ENCODE measurements around the gene TEK. TPM values are rescaled to one million over a fixed set of nuclear protein-coding genes. Genes with fewer than 3 reads are reported as not detected.

TEK gene
- total RNA-seq, 1 experiment from 2014 or later, result not detected

DNA sequence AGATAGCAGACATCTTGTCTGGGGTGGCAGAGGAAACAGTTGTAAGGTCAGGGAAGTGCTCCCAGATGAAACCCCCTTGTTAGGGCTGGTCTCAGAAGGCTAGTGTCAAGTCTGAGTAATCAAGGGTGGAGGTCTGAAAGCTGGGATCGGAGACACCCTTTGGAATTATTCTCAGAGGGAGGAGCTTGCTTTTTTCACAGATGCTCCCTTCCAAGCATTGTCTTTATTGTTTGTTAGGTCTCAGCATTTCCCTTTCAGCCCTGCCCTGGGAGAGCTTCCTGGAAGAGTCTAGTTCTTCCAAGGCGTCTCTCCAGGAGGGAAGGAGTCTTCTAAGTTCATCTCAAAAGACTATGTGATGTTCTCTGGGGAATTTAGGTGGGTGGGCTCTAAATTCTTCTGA lies 3.2 kb downstream of the TEK start:
- DNase-seq (ENCODE audit: low read depth), result no peak
- in situ Hi-C loops (cut with HindIII; ENCODE audit: low pct_unique_long_range_greater_than_20kb, low sequenced_read_pairs), result no loop called here

DNA sequence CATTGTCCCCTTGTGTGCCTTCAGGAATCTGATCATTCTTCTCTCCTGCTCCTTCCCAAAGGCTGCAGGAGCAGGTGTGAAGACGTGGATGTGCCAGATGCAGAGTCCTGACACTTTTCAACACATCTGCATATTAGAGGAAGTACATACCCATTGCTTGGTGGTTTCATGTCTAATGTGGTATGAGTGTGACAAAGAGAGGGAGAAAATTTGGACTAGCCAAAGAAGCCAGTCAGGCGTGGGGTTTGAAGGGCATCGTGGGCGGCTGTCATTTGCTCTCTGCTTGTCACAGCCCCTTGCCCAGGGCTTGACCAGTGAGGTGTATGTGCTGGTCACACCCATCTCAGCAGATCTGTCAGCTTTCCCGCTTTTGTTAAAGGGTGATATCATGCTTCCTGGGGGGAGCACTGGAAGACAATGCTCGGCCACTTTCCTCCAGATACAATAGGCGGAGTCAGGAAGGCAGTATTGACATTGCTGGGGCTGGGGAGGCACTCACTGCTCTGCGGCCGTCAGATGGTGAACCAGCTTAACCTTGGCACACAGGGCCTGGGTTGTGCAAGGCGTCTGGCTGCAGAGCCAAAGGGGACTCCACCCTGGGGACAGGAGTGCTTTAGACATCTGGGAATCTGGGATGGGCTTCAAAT lies 8.6 kb downstream of the TEK start:
- peak; percentile 23 for DNase-seq (ENCODE audit: low read depth)

GRCh38 chr9:27118916-27119315 lies 9.9 kb downstream of the TEK start:
- DNase-seq (ENCODE audit: low read depth), result no peak

More for the DNA sequence above, 8.6 kb downstream of the TEK start:
- in situ Hi-C loops (cut with HindIII; ENCODE audit: low pct_unique_long_range_greater_than_20kb, low sequenced_read_pairs), result no loop called here

DNA sequence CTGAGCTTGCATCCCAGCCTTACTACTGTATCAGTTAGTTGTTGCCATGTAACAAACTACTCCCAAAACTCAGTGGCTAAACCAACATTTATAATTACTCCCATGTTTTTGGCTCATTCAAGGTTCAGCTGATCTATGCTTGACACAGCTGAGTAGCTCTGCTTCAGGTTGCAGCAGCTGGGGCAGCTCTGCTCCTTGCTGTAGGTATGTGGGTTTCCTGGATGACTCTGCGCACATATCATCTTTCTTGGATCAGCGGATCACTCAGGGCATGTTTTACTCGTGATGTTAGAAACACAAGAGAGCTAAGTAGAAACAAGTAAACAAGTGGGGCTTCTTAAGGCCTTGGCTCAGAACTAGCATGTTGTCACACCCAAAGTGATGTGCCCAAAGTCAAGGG lies 15.1 kb downstream of the TEK start:
- in situ Hi-C loops (cut with HindIII; ENCODE audit: low pct_unique_long_range_greater_than_20kb, low sequenced_read_pairs), result no loop called here
- DNase-seq (ENCODE audit: low read depth), result no peak

More at GRCh38 chr9:27118916-27119315, 9.9 kb downstream of the TEK start:
- in situ Hi-C loops (cut with HindIII; ENCODE audit: low pct_unique_long_range_greater_than_20kb, low sequenced_read_pairs), result no loop called here

DNA sequence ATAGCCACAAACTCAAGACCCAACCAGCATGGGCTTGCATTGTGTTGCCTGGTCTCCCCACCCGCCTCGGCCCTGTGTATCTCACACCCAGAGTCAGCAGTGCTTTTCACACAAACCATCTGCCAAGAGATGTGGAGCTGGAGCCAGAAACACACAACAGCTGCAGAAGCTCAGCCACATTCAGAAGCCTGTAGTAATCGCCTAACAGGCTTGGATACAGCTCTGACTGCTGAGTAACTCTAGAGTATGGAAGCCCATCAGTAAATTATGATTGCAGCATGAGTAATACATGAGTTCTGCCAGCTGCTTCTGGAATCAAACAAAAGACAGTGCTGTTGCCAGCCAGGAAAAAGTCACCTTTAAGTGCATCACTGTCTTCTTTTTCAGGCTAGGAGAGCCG lies 16.0 kb downstream of the TEK start:
- in situ Hi-C loops (cut with HindIII; ENCODE audit: low pct_unique_long_range_greater_than_20kb, low sequenced_read_pairs), result no loop called here
- DNase-seq (ENCODE audit: low read depth), result peak; percentile 6

DNA sequence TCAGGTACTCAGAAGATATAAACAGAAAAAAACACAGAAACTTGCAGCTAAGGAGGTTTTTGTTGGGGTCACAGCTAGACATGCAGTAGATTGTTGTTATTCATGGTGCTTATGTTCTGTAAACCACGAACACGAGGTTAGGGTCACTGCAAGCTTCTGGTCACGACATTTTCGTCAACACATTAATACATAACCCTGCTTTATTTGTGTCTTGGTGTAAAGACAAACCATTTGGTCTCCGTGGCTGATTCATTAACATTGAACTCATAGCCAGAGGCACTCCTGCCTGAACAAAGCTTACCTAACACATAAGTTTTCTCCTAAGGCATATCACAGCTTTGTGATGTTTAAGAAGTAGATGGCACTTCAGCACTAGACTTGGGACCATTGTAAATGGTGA lies 16.9 kb downstream of the TEK start:
- DNase-seq (ENCODE audit: low read depth), result no peak

DNA sequence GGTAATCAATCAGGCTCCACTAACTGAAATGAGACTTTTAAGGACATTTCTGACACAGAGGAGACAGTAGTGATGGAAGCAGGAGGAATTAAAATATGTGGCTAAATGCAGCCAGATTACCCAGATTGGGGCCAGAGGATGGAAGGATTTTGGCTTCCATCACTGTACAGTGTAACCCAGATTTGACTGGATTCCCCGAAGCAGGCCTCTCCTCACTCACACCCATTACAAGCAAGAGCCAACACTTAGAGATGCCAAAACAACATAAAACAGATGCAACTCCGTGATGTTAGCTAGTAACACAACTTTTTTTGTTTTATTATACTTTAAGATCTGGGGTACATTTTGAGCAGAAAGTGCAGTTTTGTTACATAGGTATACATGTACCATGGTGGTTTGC lies 17.6 kb downstream of the TEK start:
- in situ Hi-C loops (cut with HindIII; ENCODE audit: low pct_unique_long_range_greater_than_20kb, low sequenced_read_pairs), result no loop called here

More for the DNA sequence above, 16.9 kb downstream of the TEK start:
- in situ Hi-C loops (cut with HindIII; ENCODE audit: low pct_unique_long_range_greater_than_20kb, low sequenced_read_pairs), result no loop called here

DNA sequence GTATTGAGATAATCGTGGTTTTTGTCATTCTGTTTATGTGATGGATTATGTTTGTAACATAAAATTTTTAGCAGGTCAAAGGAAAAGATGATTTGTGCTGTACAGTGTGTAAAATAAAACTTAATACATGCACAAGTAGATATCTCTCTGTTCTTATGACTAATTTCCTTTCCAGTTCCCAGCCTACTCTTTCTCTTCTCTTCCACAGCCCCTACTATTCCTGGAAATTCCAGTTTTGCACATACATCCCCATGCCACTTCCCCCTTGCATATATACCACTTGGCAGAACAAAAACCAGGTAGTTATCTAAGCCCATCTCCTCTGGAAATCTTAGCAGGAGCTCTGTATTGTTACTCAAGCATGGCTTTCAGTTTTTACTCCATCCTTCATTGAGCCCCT lies 20.2 kb downstream of the TEK start:
- in situ Hi-C loops (cut with HindIII; ENCODE audit: low pct_unique_long_range_greater_than_20kb, low sequenced_read_pairs), result no loop called here
- DNase-seq (ENCODE audit: low read depth), result no peak

More for the DNA sequence above, 17.6 kb downstream of the TEK start:
- no peak for DNase-seq (ENCODE audit: low read depth)

- in situ Hi-C loops (cut with HindIII; ENCODE audit: low pct_unique_long_range_greater_than_20kb, low sequenced_read_pairs), result no loop called here
- no peak for DNase-seq (ENCODE audit: low read depth)
These were observed 22.7 kb downstream of the TEK start for GRCh38 chr9:27131731-27132130.

GRCh38 chr9:27133817-27134216 lies 24.8 kb downstream of the TEK start:
- no peak for DNase-seq (ENCODE audit: low read depth)
- in situ Hi-C loops (cut with HindIII; ENCODE audit: low pct_unique_long_range_greater_than_20kb, low sequenced_read_pairs), result no loop called here

- DNase-seq (ENCODE audit: low read depth), result no peak
- in situ Hi-C loops (cut with HindIII; ENCODE audit: low pct_unique_long_range_greater_than_20kb, low sequenced_read_pairs), result no loop called here
These were observed 33.4 kb downstream of the TEK start for GRCh38 chr9:27142299-27142930.

DNA sequence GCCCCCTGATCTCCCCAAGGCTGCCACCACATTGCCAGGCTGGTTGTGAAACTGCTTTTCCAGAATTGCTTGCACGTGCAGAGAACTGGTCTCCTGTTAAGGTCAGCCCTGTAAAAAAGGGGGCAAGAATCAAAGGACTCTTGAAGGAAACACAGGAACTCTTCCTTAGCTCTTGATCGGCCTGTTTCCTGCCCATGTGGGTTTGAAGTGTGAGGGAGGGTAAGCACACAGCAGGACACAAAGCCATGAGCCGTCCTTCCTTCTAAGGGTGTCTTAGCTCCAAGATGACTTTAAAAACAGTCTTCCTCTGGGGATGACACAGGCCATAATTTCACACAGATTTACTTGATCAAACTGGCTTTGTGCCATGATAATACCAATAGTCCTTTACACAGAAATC lies 36.1 kb downstream of the TEK start:
- no peak for DNase-seq (ENCODE audit: low read depth)
- in situ Hi-C loops (cut with HindIII; ENCODE audit: low pct_unique_long_range_greater_than_20kb, low sequenced_read_pairs), result no loop called here

- in situ Hi-C loops (cut with HindIII; ENCODE audit: low pct_unique_long_range_greater_than_20kb, low sequenced_read_pairs), result no loop called here
- DNase-seq (ENCODE audit: low read depth), result no peak
These were observed 40.6 kb downstream of the TEK start for GRCh38 chr9:27149651-27150050.

DNA sequence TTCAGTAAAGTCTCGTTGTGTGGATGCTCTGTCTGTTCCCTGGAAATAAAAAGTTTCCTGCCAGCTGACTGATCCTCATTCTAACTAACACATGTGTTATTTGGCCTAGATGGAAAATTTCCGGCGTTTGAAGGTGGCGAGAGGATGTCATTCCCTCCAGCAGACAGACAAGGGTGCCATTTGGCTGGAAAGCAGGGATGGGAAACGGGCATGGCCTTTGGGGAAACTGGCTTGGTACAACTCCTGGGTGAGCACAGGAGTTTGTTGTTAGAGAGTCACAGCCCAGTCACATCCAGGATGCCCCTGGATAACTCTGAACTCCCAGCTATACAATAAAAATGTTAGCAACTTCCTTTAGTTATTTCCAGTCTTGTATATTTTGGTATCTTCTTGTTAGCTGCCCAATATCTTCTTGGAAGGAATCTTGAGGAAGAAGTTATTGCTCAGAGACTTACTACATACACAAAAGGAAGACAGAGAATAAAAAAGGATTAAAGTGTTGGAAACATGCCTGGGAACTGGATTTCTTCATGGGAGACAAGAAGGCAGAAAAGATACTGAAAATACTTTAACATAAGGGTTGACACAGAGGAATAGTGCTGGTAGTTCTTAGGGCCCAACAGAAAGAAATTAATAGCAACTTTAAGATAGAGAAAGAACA lies 41.9 kb downstream of the TEK start:
- DNase-seq (ENCODE audit: low read depth), result no peak
- in situ Hi-C loops (cut with HindIII; ENCODE audit: low pct_unique_long_range_greater_than_20kb, low sequenced_read_pairs), result no loop called here

DNA sequence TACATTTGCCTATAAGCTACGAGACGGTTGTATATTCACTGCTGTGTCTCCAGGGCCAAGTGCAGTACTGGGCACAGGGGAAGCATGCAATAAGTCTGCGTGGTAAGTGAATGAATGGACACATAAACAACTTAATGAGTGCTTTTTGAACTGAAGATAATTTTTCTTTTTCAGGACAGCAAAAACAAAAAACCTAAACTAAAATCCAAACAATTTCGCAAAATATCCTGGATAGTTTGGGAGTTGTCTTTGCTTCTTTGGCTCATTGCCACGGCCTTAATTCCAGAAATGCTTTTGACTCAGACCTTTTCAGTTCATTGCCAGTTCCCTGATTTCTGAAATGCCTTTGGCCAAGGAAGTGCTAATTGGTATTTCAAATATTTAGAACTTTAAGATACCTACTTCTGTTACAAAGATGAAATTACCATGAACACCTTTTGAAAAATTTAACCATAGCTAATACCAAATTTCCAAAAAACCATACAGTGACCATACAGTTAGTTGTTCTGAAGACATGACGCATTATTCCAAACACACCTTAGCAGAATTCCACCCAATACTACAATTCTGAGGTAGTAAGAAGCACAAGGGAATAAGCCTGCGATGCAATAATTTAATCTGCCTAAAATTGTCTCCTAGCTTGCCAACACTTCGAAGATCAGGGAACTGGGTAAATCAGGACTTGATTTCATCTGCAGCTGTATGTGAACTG lies 42.8 kb downstream of the TEK start:
- in situ Hi-C loops (cut with HindIII; ENCODE audit: low pct_unique_long_range_greater_than_20kb, low sequenced_read_pairs), result no loop called here
- DNase-seq (ENCODE audit: low read depth), result peak; percentile 14

- in situ Hi-C loops (cut with HindIII; ENCODE audit: low pct_unique_long_range_greater_than_20kb, low sequenced_read_pairs), result no loop called here
- DNase-seq (ENCODE audit: low read depth), result no peak
These were observed 43.3 kb downstream of the TEK start for GRCh38 chr9:27152405-27152718.

DNA sequence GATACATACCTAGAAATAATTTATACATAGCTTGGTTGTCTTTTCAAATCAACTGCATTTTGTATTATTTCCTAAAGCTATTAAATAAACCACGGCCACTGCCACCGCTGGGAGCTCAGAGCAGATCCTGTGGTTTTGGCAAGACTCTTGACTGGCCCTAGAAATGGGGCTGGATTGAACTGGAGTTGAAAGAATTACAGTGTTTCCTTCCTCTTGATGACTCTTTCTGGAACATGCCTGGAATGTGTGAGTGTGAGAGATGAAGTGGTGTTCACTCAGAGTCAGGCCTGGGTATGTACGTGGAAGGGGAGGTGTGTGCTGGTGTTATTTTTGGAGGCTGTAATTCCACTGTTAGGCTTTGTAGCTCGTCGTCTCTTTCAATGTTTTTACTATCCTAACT lies 45.9 kb downstream of the TEK start:
- in situ Hi-C loops (cut with HindIII; ENCODE audit: low pct_unique_long_range_greater_than_20kb, low sequenced_read_pairs), result no loop called here
- no peak for DNase-seq (ENCODE audit: low read depth)

DNA sequence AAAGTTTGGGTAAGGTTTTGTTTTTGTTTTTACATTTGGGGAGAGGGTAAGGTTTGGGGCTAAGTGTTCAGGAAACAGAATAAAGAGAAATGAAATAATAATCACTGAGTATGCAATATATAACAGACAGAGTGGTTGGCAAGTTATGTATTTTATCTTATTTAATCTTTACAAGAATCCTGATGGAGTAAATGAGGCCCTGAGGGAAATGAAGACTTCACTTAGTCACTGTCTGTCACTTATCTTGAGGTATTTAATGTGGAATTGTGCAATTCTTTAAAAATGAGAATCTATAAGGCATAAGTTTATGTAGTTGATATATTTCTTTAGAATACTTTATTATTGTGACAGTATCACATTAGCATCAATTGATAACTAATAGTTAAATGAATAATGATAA lies 48.1 kb downstream of the TEK start:
- in situ Hi-C loops (cut with HindIII; ENCODE audit: low pct_unique_long_range_greater_than_20kb, low sequenced_read_pairs), result no loop called here
- DNase-seq (ENCODE audit: low read depth), result no peak

- DNase-seq (ENCODE audit: low read depth), result no peak
- in situ Hi-C loops (cut with HindIII; ENCODE audit: low pct_unique_long_range_greater_than_20kb, low sequenced_read_pairs), result no loop called here
These were observed 48.7 kb downstream of the TEK start for GRCh38 chr9:27157736-27158135.
